HEK293T (cell line): ENCODE data around the gene NTMT1.

ENCODE experiments used
- ARNT ChIP-seq: fragments of 450-650 bp; IDR thresholded peaks from 2 replicates; pipeline ENCODE4 v1.6.1; 2017; ENCODE audit warnings: mild to moderate bottlenecking
- BHLHE40 ChIP-seq: fragments of 450-650 bp; IDR thresholded peaks from 2 replicates; pipeline ENCODE4 v1.6.1; 2016; ENCODE audit warnings: mild to moderate bottlenecking, moderate library complexity, borderline replicate concordance
- FOXK2 ChIP-seq: fragments of 450-650 bp; IDR thresholded peaks from 2 replicates; pipeline ENCODE4 v1.6.1; 2016; ENCODE audit warnings: mild to moderate bottlenecking
- FOXM1 ChIP-seq: fragments of 450-650 bp; IDR thresholded peaks from 2 replicates; pipeline ENCODE4 v1.6.1; 2017; ENCODE audit warnings: mild to moderate bottlenecking, borderline replicate concordance
- NFRKB ChIP-seq: fragments of 450-650 bp; IDR thresholded peaks from 2 replicates; pipeline ENCODE4 v1.6.1; 2016; ENCODE audit warnings: mild to moderate bottlenecking, moderate library complexity
- PKNOX1 ChIP-seq: fragments of 450-650 bp; IDR thresholded peaks from 2 replicates; pipeline ENCODE4 v1.6.1; 2016
- SP1 ChIP-seq: fragments of 450-650 bp; IDR thresholded peaks from 2 replicates; pipeline ENCODE4 v1.6.1; 2017
- TARDBP ChIP-seq: fragments of 450-650 bp; IDR thresholded peaks from 2 replicates; pipeline ENCODE4 v1.6.1; 2016
- ZNF384 ChIP-seq: fragments of 450-650 bp; IDR thresholded peaks from 2 replicates; pipeline ENCODE4 v1.6.1; 2016

DNA sequence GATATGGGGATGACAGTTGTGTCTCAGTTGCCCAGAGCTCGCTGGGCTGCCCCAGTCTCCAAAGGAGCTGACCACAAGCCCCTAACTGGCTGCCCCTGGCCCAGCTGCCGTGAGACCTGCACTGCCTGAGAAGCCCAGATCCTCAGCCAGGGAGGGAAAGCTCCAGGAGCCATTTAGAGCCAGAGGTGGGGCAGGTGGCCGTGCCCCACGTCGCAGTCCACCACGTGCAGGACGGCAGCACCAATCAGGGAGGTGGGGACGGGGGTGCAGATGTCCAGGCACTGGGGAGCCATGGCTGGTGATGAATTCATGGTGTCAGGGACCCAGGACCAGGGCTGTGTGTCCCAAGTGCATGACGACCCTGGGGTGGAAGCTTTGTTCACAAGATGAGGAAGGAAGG, 52.9 kb downstream of the NTMT1 start:
- TF ChIP-seq FOXK2 = no peak
- no peak for TF ChIP-seq NFRKB
- TF ChIP-seq TARDBP = no peak
- no peak for TF ChIP-seq BHLHE40
- TF ChIP-seq SP1 = no peak
- no peak for TF ChIP-seq FOXM1
- no peak for TF ChIP-seq ZNF384
- no peak for TF ChIP-seq ARNT
- no peak for TF ChIP-seq PKNOX1
